Activated B cell treated with CpG ODN at 0.5 μM for 24 hours (primary cell): ENCODE measurements around the gene GHR. TPM values are rescaled to one million over a fixed set of nuclear protein-coding genes. Genes with fewer than 3 reads are reported as not detected.

Experiments
- ATAC-seq: fragments of 200-7000 bp; cut with Tn5 transposase; one replicate; pipeline ENCODE4 v1.10.0; 2021; ENCODE audit warnings: low read depth, mild to moderate bottlenecking, moderate library complexity
- CTCF ChIA-PET: fragments of 350-600 bp; sonication (Branson Sonifier 250); formaldehyde crosslinking; loops from one replicate; lab custom pipeline; 2021; ENCODE audit warnings: antibody characterized with exemption; lab: Charles Lee
- POLR2A ChIA-PET: fragments of 350-600 bp; sonication (Branson Sonifier 250); formaldehyde crosslinking; loops from one replicate; lab custom pipeline; 2021; ENCODE audit warnings: antibody characterized with exemption; lab: Charles Lee
- DNase-seq: peaks from one replicate; pipeline ENCODE4 v3.0.0; 2022
- H3K27ac Mint-ChIP-seq: one replicate; pipeline ENCODE4 v1.8.0; 2020; ENCODE audit warnings: mixed read lengths
- H3K27me3 Mint-ChIP-seq: one replicate; pipeline ENCODE4 v1.8.0; 2021; ENCODE audit warnings: mixed read lengths
- H3K36me3 Mint-ChIP-seq: one replicate; pipeline ENCODE4 v1.8.0; 2021; ENCODE audit warnings: low read depth, mixed read lengths
- H3K4me1 Mint-ChIP-seq: one replicate; pipeline ENCODE4 v1.8.0; 2021; ENCODE audit warnings: mixed read lengths
- H3K4me3 Mint-ChIP-seq: one replicate; pipeline ENCODE4 v1.8.0; 2020; ENCODE audit warnings: mild to moderate bottlenecking, mixed read lengths
- H3K9me3 Mint-ChIP-seq: one replicate; pipeline ENCODE4 v1.8.0; 2020; ENCODE audit warnings: mixed read lengths
- intact Hi-C: fragments of 100-400 bp; cut with micrococcal nuclease; formaldehyde crosslinking; loops from one replicate; pipeline ENCODE4 v1.15.1; 2024
- total RNA-seq: library from RNA; stranded (reverse); gene quantifications from 2 replicates; pipeline ENCODE4 v1.2.3, GENCODE V29; 2022
- TF ChIP-seq, protein P1 (sequence below): fragments of 200-600 bp; IDR thresholded peaks from one replicate; pipeline ENCODE4 v1.8.0; 2022; ENCODE audit warnings: antibody characterized with exemption, mild to moderate bottlenecking

GHR gene
- total RNA-seq, 1 donor from 2014 or later, result not detected

DNA sequence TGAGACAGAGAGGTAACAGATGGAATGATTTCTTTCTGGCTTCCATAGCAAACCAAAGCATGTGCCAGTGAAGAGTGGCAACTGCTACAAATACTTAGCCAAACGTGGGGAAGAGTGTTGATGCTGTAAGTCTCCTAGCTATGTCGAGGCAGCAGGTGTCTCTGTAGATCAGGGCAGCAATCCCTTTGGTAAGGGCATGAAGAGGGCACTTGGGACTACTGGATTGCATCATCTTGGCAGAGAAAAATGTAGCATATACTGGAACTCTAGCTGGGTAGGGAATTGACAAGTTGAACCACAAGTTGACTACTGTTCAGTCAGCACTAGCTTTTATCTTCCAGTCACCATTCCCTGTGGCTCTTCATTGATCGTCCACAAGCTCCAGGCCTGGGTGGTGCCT, 75.8 kb downstream of the GHR start:
- POLR2A ChIA-PET, result no interaction called here
- H3K36me3 Mint-ChIP-seq, result no peaks in the 10 kb centered on the region
- intact Hi-C loops, result no loop called here
- no peak overlapping the region for H3K4me3 Mint-ChIP-seq
- DNase-seq (no peak), ATAC-seq (no peak)
- no peaks in the 10 kb centered on the region for H3K4me1 Mint-ChIP-seq
- TF ChIP-seq, protein P1, sequence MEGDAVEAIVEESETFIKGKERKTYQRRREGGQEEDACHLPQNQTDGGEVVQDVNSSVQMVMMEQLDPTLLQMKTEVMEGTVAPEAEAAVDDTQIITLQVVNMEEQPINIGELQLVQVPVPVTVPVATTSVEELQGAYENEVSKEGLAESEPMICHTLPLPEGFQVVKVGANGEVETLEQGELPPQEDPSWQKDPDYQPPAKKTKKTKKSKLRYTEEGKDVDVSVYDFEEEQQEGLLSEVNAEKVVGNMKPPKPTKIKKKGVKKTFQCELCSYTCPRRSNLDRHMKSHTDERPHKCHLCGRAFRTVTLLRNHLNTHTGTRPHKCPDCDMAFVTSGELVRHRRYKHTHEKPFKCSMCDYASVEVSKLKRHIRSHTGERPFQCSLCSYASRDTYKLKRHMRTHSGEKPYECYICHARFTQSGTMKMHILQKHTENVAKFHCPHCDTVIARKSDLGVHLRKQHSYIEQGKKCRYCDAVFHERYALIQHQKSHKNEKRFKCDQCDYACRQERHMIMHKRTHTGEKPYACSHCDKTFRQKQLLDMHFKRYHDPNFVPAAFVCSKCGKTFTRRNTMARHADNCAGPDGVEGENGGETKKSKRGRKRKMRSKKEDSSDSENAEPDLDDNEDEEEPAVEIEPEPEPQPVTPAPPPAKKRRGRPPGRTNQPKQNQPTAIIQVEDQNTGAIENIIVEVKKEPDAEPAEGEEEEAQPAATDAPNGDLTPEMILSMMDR, result no peak
- peaks cover 4% of the 10 kb centered on the region for H3K27me3 Mint-ChIP-seq
- no peak overlapping the region for H3K27ac Mint-ChIP-seq
- CTCF ChIA-PET, result no interaction called here
- H3K9me3 Mint-ChIP-seq, result no peaks in the 10 kb centered on the region

DNA sequence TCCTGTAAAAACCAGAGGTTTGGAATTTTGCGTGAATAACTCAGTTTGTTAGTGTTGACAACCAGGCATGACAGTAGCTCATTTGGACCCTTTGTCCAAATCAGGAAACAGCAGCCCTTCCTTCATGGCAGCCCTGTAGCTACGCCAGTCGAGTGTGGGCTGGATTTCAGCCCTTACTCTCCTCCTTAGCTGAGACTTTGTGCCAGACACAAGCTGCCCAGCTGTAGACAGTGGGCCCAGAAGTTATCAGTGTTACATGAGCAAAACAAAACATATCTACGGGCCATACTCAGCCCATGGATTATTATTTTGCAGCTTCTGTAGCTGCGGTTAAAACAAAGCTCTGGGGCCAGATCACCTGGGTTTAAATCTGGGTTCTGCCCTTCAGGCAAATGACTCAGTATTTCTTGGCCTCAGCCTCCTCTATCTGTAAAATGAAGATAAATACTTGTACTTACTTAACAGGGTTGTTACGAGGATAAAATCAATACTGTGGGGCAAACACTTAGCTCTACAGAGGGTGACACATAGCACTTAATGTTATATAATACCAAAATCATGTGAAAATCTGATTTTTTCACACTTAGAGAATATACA, 76.9 kb downstream of the GHR start:
- Mint-ChIP-seq H3K4me1 (no peaks in the 10 kb centered on the region), H3K36me3 (no peaks in the 10 kb centered on the region), H3K27me3 (peaks cover 5% of the 10 kb centered on the region), H3K9me3 (no peaks in the 10 kb centered on the region), H3K27ac (no peak overlapping the region), H3K4me3 (no peak overlapping the region)
- ATAC-seq, result no peak
- no peak for DNase-seq
- ChIA-PET CTCF (no interaction called here), POLR2A (no interaction called here)
- TF ChIP-seq, protein P1, result no peak
- intact Hi-C loops, result no loop called here

DNA sequence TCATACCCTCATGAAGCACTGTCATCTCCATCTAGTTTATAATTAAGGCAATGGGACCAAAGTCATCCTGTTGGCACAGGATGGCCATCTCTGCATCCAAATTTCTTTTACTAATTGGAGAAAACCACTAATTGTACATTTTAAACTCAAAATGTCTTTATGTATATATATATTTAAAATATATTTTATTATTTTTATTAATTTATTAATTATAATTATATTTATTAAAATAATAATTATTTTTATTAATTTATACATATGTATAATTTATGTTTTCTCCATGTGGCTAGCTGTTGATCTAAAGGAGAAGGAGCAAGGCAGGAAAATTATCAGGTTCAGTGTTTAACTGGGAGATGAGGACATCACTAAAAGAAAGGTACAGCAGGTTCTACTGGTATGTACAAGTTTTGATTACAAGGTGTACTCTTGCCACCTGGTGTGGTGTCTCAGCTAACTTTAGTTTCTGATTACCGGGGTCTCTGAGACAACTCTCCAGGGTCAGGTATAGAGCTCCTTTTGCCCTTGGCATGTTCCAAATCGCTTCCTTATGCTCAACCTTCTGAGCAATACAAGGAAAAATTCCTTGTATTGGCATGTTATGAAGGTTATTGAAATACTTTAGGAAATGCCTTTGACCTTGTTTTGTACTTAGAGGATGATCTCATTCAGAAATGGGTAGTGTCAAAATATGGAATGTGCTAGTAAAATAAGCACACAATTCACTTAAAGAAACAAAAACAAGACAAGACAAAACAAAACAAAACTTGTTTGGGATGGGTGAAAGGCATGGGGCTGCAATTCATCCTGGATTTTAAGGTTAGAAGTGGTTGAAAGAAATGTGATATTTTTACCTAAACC, 79.6 kb downstream of the GHR start:
- ATAC-seq (no peak), DNase-seq (no peak)
- Mint-ChIP-seq H3K27ac (no peak overlapping the region), H3K4me3 (no peak overlapping the region), H3K36me3 (no peaks in the 10 kb centered on the region), H3K9me3 (no peaks in the 10 kb centered on the region), H3K4me1 (no peaks in the 10 kb centered on the region), H3K27me3 (peaks cover 4% of the 10 kb centered on the region)
- ChIA-PET CTCF (no interaction called here), POLR2A (no interaction called here)
- TF ChIP-seq, protein P1, result no peak
- intact Hi-C loops, result no loop called here

DNA sequence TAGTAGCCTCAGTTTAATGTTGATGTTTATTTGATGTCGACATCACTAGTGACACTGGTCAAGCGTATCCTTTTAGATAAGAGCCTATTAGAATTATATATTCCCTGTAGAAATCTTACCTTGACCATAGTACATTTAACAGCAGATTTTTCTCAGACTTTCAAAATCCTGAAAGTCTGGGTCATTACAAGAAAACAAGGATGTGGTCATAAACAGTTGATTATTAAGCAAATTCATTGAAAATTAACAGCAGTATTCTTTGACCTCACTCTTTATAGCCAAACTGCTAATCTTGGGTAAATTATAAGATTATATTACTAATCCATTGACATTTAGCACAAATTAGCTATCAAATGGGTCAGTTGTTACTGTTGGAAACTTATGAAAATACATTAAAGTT, 83.4 kb downstream of the GHR start:
- DNase-seq, result no peak
- intact Hi-C loops, result no loop called here
- CTCF ChIA-PET, result no interaction called here
- no peak for ATAC-seq
- H3K4me3 Mint-ChIP-seq, result no peak overlapping the region
- H3K27me3 Mint-ChIP-seq, result peaks cover 2% of the 10 kb centered on the region
- no peak overlapping the region for H3K27ac Mint-ChIP-seq
- H3K4me1 Mint-ChIP-seq, result no peaks in the 10 kb centered on the region
- POLR2A ChIA-PET, result no interaction called here
- TF ChIP-seq, protein P1, result no peak
- H3K36me3 Mint-ChIP-seq, result no peaks in the 10 kb centered on the region
- no peaks in the 10 kb centered on the region for H3K9me3 Mint-ChIP-seq

DNA sequence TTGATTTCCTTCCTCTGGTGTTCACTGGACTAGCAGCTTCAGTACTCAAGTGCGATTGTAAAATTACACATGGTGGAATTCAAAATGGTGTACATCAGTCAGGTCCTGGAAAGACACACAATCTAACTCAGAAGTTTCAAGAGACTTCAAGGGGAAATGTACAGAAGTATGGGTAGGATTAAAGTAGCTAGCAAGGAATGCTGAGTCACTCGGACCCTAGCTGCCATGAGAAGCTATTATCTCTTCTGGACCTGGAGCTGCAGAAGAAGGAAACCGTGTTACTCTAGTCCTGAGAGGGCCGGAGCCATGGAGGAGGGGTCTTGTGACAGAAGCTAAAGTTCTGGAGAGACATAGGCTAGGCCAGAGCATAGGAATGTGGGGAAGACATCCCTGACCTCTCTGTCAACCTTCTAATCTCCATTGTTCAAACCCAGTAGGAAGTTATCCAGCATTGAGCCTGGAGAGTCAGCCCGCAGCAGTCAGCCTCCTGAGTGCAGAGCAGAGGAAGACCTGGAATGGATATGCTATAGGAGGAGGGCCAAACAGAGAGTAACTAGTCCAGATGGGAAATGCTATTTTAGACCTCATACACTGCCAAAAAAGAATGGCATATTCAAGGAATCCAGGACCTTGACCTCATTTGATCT, 84.3 kb downstream of the GHR start:
- Mint-ChIP-seq H3K9me3 (no peaks in the 10 kb centered on the region), H3K27me3 (peaks cover 2% of the 10 kb centered on the region), H3K4me3 (no peak overlapping the region), H3K4me1 (no peaks in the 10 kb centered on the region), H3K27ac (no peak overlapping the region), H3K36me3 (no peaks in the 10 kb centered on the region)
- no peak for ATAC-seq
- intact Hi-C loops, result no loop called here
- TF ChIP-seq, protein P1, result no peak
- CTCF ChIA-PET, result no interaction called here
- DNase-seq, result no peak
- POLR2A ChIA-PET, result no interaction called here
